Vagina (tissue), 2 donors: ENCODE measurements around the gene APOBEC4. TPM values are rescaled to one million over a fixed set of nuclear protein-coding genes. Genes with fewer than 3 reads are reported as not detected.

Source experiments
- DNase-seq, 2 donors: peaks; one replicate each; pipeline ENCODE4 v3.0.0-alpha.2; 2017; ENCODE audit errors: extremely low spot score in 2 of 2
- H3K27ac ChIP-seq: fragments of 200-600 bp; sonication (generic); one replicate; pipeline ENCODE4 v1.5.1; 2019
- H3K27me3 ChIP-seq: fragments of 200-600 bp; sonication (generic); one replicate; pipeline ENCODE4 v1.5.1; 2019
- H3K36me3 ChIP-seq, 2 donors: fragments of 200-600 bp; sonication (generic); one replicate each; pipeline ENCODE4 v1.5.1; 2017 to 2019
- H3K4me1 ChIP-seq: fragments of 200-600 bp; sonication (generic); one replicate; pipeline ENCODE4 v1.5.1; 2019
- H3K4me3 ChIP-seq, 2 donors: fragments of 200-600 bp; sonication (generic); 1 replicate in 1 of 2; 2 replicates in 1 of 2; pipeline ENCODE4 v1.5.1; 2016 to 2019
- H3K9me3 ChIP-seq: fragments of 200-600 bp; sonication (generic); one replicate; pipeline ENCODE4 v1.5.1; 2019
- CTCF ChIP-seq, 3 experiments: fragments of 450-650 bp in 2 of 3; fragments of 200-600 bp in 1 of 3; sonication (generic) in 1 of 3; IDR thresholded peaks; one replicate each; pipeline ENCODE4 v1.5.1; 2017 to 2019; ENCODE audit warnings: antibody characterized with exemption in 3 of 3, mild to moderate bottlenecking in 2 of 3, moderate library complexity in 2 of 3
- POLR2A ChIP-seq, 2 donors: fragments of 450-650 bp; IDR thresholded peaks; one replicate each; pipeline ENCODE4 v1.6.1; 2017; ENCODE audit warnings: antibody characterized with exemption in 2 of 2, mild to moderate bottlenecking in 2 of 2, moderate library complexity in 2 of 2
- POLR2AphosphoS5 ChIP-seq, 2 donors: sonication (generic); formaldehyde crosslinking; IDR thresholded peaks; one replicate each; pipeline ENCODE4 v1.9.0; 2017; ENCODE audit warnings: antibody characterized with exemption in 2 of 2, mild to moderate bottlenecking in 2 of 2, low read depth in 1 of 2; ENCODE audit not compliant: insufficient read depth in 1 of 2
- intact Hi-C: fragments of 100-400 bp; cut with DNase I; formaldehyde crosslinking; loops from one replicate; pipeline ENCODE4 v1.15.1; 2023
- total RNA-seq: library from RNA; depleted of rRNA; stranded (reverse); fragments of >200 nt; gene quantifications from one replicate; pipeline ENCODE4 v1.2.3, GENCODE V29; 2016

APOBEC4 gene
- total RNA-seq, 1 donor from 2014 or later: not detected

- TF ChIP-seq CTCF (IDR thresholded peaks at IDR 0.05): peak; percentile 80 to 87 (median 84)
- peak in 1 of 2 donors; percentile 24 for TF ChIP-seq POLR2AphosphoS5 (IDR thresholded peaks at IDR 0.05; ENCODE audit: insufficient read depth in 1 of 2, low read depth in 1 of 2)
- TF ChIP-seq POLR2A (IDR thresholded peaks at IDR 0.05): no peak
- Histone ChIP-seq H3K4me1 (no peaks in the 10 kb centered on the region), H3K9me3 (no peaks in the 10 kb centered on the region), H3K36me3 (no peaks in the 10 kb centered on the region), H3K4me3 (no peak overlapping the region), H3K27me3 (no peaks in the 10 kb centered on the region), H3K27ac (no peak overlapping the region)
- intact Hi-C loops: loop anchor here (2.0 kb wide), 1 partner anchor 259 kb away; no protein-coding TSS in a partner anchor
- no peak for DNase-seq
Measured at GRCh38 chr1:183655562-183656075, 2.5 kb upstream of the APOBEC4 start.

GRCh38 chr1:183654706-183655105, 1.6 kb upstream of the APOBEC4 start:
- Histone ChIP-seq H3K4me1 (no peaks in the 10 kb centered on the region), H3K27me3 (no peaks in the 10 kb centered on the region), H3K27ac (no peak overlapping the region), H3K36me3 (no peaks in the 10 kb centered on the region), H3K9me3 (no peaks in the 10 kb centered on the region), H3K4me3 (no peak overlapping the region)
- intact Hi-C loops: loop anchor here (2.0 kb wide), 1 partner anchor 260 kb away; no protein-coding TSS in a partner anchor
- TF ChIP-seq POLR2A (IDR thresholded peaks at IDR 0.05) (no peak), POLR2AphosphoS5 (IDR thresholded peaks at IDR 0.05; ENCODE audit: insufficient read depth in 1 of 2, low read depth in 1 of 2) (no peak), CTCF (IDR thresholded peaks at IDR 0.05) (no peak)
- no peak for DNase-seq

GRCh38 chr1:183653876-183654451, 848 bp upstream of the APOBEC4 start:
- no peaks in the 10 kb centered on the region for H3K36me3 ChIP-seq
- no peaks in the 10 kb centered on the region for H3K4me1 ChIP-seq
- no peaks in the 10 kb centered on the region for H3K27me3 ChIP-seq
- DNase-seq: no peak
- intact Hi-C loops: loop anchor here (2.0 kb wide), 1 partner anchor 261 kb away; no protein-coding TSS in a partner anchor
- no peak overlapping the region for H3K4me3 ChIP-seq
- no peak overlapping the region for H3K27ac ChIP-seq
- no peak for TF ChIP-seq POLR2AphosphoS5 (IDR thresholded peaks at IDR 0.05; ENCODE audit: insufficient read depth in 1 of 2, low read depth in 1 of 2)
- TF ChIP-seq CTCF (IDR thresholded peaks at IDR 0.05): no peak
- no peak for TF ChIP-seq POLR2A (IDR thresholded peaks at IDR 0.05)
- no peaks in the 10 kb centered on the region for H3K9me3 ChIP-seq

- Histone ChIP-seq H3K4me1 (no peaks in the 10 kb centered on the region), H3K9me3 (no peaks in the 10 kb centered on the region), H3K27me3 (no peaks in the 10 kb centered on the region), H3K27ac (no peak overlapping the region), H3K4me3 (no peak overlapping the region), H3K36me3 (no peaks in the 10 kb centered on the region)
- DNase-seq: no peak
- TF ChIP-seq CTCF (IDR thresholded peaks at IDR 0.05) (no peak), POLR2A (IDR thresholded peaks at IDR 0.05) (no peak), POLR2AphosphoS5 (IDR thresholded peaks at IDR 0.05; ENCODE audit: insufficient read depth in 1 of 2, low read depth in 1 of 2) (no peak)
- intact Hi-C loops: no loop called here
Measured at GRCh38 chr1:183653462-183653794, 312 bp upstream of the APOBEC4 start.

GRCh38 chr1:183652107-183652506, 1.0 kb downstream of the APOBEC4 start:
- Histone ChIP-seq H3K4me1 (no peaks in the 10 kb centered on the region), H3K36me3 (no peaks in the 10 kb centered on the region), H3K9me3 (no peaks in the 10 kb centered on the region), H3K27ac (no peak overlapping the region), H3K27me3 (no peaks in the 10 kb centered on the region), H3K4me3 (no peak overlapping the region)
- DNase-seq: no peak
- intact Hi-C loops: no loop called here
- TF ChIP-seq POLR2AphosphoS5 (IDR thresholded peaks at IDR 0.05; ENCODE audit: insufficient read depth in 1 of 2, low read depth in 1 of 2): no peak
- no peak for TF ChIP-seq POLR2A (IDR thresholded peaks at IDR 0.05)
- no peak for TF ChIP-seq CTCF (IDR thresholded peaks at IDR 0.05)
